Heart right ventricle (tissue), 16 donors: ENCODE measurements around the gene INS. TPM values are rescaled to one million over a fixed set of nuclear protein-coding genes. Genes with fewer than 3 reads are reported as not detected.

Experiments
- ATAC-seq, 8 donors: fragments of 200-7000 bp; cut with Tn5 transposase; one replicate each; pipeline ENCODE4 v1.9.1; 2020; ENCODE audit warnings: mild to moderate bottlenecking in 8 of 8, moderate library complexity in 8 of 8, moderate number of reproducible peaks in 1 of 8
- DNase-seq, 2 donors: peaks; one replicate each; pipeline ENCODE4 v3.0.0-alpha.2; 2020
- H3K27ac ChIP-seq, 10 donors: fragments of 200-600 bp; sonication (generic) in 2 of 10; one replicate each; pipeline versions ENCODE4 v1.5.0 to v1.8.0; 2020 to 2022; ENCODE audit warnings: mild to moderate bottlenecking in 3 of 10
- H3K27me3 ChIP-seq, 7 donors: fragments of 200-600 bp; one replicate each; pipeline ENCODE4 v1.8.0; 2021 to 2022; ENCODE audit warnings: mild to moderate bottlenecking in 2 of 7
- H3K36me3 ChIP-seq, 9 donors: fragments of 200-600 bp; sonication (generic) in 1 of 9; one replicate each; pipeline versions ENCODE4 v1.5.0 to v1.8.0; 2020 to 2022; ENCODE audit warnings: mild to moderate bottlenecking in 2 of 9
- H3K4me1 ChIP-seq, 9 donors: fragments of 200-600 bp; sonication (generic) in 1 of 9; one replicate each; pipeline versions ENCODE4 v1.5.0 to v1.8.0; 2020 to 2022; ENCODE audit warnings: mild to moderate bottlenecking in 4 of 9
- H3K4me3 ChIP-seq, 10 donors: fragments of 200-600 bp; sonication (generic) in 2 of 10; one replicate each; pipeline versions ENCODE4 v1.5.0 to v1.8.0; 2020 to 2022; ENCODE audit warnings: mild to moderate bottlenecking in 7 of 10, moderate library complexity in 2 of 10
- H3K9me3 ChIP-seq, 11 donors: fragments of 200-600 bp in 10 of 11; sonication (generic) in 2 of 11; one replicate each; pipeline versions ENCODE4 v1.5.0 to v1.8.0; 2013 to 2022; ENCODE audit warnings: mild to moderate bottlenecking in 2 of 11, control low read depth in 1 of 11, moderate library complexity in 1 of 11
- WGBS, 2 donors: extraction: QIAGEN DNeasy Blood & Tissue Kit; methylation state at CpG; one replicate each; pipeline ENCODE4 v1.1.7; 2013; ENCODE audit warnings: inconsistent platforms in 1 of 2; 5-methylcytosine and 5-hydroxymethylcytosine counted together
- intact Hi-C, 10 donors: fragments of 100-400 bp; cut with DNase I; formaldehyde crosslinking; loops; one replicate each; pipeline versions ENCODE4 v1.11.1 to v1.14.2; 2022
- polyA plus RNA-seq, 2 donors: library from polyadenylated mRNA; stranded (reverse); fragments of 200-250 nt; gene quantifications; one replicate each; pipeline ENCODE4 v1.2.3, GENCODE V29; 2013
- total RNA-seq, 10 donors: library from RNA; stranded (reverse); fragmentation: NEBNext Ultra II Directional in 3 of 10; extraction: Animal tissue kit (Norgen Biotek cat#: 25700) in 3 of 10; gene quantifications; one replicate each; pipeline versions ENCODE4 v1.2.1 to v1.2.4, GENCODE V29; 2021 to 2023
- TF ChIP-seq, protein P1 (sequence below), 9 donors: fragments of 200-600 bp; sonication (generic) in 2 of 9; IDR thresholded peaks; one replicate each; pipeline versions ENCODE4 v1.5.0 to v1.8.0; 2021 to 2022; ENCODE audit warnings: antibody characterized with exemption in 9 of 9, mild to moderate bottlenecking in 5 of 9, moderate library complexity in 1 of 9
- donor health status: Arrhythmogenic right ventricular cardiomyopathy.
- donor health status: ischemic (EF 13 %, LVEDD 7.1; RV severe dilation, severe dysfunction).
- donor health status: healthy with polysubstance abuse.
- donor health status: DM: no; HTN: yes; CAD: no.
- donor health status: DM: no; HTN: no; CAD: no.
- donor health status: ischemic (EF 25% LVEDD 6.9; RV normal size, moderate dysfunction).
- donor health status: ischemic (EF 25% LVEDD 5.7; RV mildly dilated, moderate dysfunction).
- donor health status: healthy.
- donor health status: DM: yes; HTN: yes; CAD: no.
- donor health status: Ischemic cardiomyopathy.
- donor health status: ischemic (EF 35%, LVEDD 5.7; RV mildly dilated, moderate dysfunction).
- donor health status: nonischemic (EF 11% LVEDD 7.7; RV severe dilation, severe dysfunction).
- donor health status: DM: yes; HTN: yes; CAD: no.
- donor health status: PGD.
- donor health status: ischemic (EF 29% LVEDD 5.4; RV normal size, mild dysfunction).
- donor health status: nonischemic (EF 23%, LVEDD 6.1; RV moderate dilation, normal function).

The INS gene
- total and polyA plus RNA-seq, 12 donors: 0.76 to 3.3 (median 1.0) TPM; not detected in 9

DNA sequence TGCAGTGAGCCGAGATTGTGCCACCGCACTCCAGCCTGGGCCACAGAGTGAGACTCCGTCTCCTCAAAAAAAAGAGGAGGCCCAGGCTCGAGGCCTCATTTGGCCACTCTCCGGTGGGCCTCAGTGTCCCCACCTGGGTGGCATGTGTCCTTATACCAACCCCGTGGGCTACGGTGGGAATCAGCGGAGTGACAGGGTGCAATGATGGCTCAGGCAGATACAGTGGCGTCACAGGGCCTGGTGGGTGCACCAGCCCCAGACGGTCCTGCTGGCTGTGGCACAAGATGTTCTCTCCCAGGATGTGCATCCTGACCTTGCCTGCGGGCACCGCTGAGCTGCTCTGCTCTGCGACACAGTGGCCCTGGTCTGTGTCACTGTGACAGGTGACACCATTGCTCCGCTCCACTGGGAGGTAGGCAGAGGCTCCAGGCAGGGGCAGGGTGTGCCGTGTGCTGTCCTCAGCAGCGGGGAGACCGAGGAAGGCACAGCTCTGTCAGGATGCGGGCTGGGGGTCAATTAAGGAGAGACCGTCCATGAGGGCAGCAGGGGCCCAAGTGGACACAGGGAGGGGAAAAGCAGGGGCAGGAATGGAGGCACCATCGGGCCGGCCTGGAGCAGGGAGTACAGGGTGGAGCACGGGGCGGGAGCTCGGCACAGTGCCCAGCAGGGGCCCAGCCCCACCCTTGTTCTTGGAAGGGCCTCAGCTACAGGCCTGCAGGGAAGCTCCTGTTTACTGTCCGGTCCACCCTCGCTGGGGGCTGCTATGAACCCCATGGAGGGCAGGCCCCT is 32.3 kb upstream of the INS start:
- Histone ChIP-seq H3K27ac (peak overlapping the region in 1 of 10 donors; percentile 28), H3K27me3 (peaks cover 0 to 28% (median 13%) of the 10 kb centered on the region in 7 donors), H3K4me1 (peaks cover 0 to 20% (median 3%) of the 10 kb centered on the region in 9 donors), H3K36me3 (no peaks in the 10 kb centered on the region), H3K9me3 (no peaks in the 10 kb centered on the region), H3K4me3 (no peak overlapping the region)
- TF ChIP-seq, protein P1, sequence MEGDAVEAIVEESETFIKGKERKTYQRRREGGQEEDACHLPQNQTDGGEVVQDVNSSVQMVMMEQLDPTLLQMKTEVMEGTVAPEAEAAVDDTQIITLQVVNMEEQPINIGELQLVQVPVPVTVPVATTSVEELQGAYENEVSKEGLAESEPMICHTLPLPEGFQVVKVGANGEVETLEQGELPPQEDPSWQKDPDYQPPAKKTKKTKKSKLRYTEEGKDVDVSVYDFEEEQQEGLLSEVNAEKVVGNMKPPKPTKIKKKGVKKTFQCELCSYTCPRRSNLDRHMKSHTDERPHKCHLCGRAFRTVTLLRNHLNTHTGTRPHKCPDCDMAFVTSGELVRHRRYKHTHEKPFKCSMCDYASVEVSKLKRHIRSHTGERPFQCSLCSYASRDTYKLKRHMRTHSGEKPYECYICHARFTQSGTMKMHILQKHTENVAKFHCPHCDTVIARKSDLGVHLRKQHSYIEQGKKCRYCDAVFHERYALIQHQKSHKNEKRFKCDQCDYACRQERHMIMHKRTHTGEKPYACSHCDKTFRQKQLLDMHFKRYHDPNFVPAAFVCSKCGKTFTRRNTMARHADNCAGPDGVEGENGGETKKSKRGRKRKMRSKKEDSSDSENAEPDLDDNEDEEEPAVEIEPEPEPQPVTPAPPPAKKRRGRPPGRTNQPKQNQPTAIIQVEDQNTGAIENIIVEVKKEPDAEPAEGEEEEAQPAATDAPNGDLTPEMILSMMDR (IDR thresholded peaks at IDR 0.05): no peak
- peak in 6 of 8 donors; percentile 44 to 83 (median 68) for ATAC-seq
- WGBS, 2 donors: 55 to 62% methylated on average over 26 of the region's 26 CpGs
- DNase-seq: peak; percentile 31 to 57
- intact Hi-C loops: loop anchor here in 5 of 10 donors (5.0 to 10.0 kb wide), 5 partner anchors 209 to 702 kb away; partner anchors contain the start of genes CDKN1C (in 1 of the 5) and TSSC4 (in 1 of the 5)

DNA sequence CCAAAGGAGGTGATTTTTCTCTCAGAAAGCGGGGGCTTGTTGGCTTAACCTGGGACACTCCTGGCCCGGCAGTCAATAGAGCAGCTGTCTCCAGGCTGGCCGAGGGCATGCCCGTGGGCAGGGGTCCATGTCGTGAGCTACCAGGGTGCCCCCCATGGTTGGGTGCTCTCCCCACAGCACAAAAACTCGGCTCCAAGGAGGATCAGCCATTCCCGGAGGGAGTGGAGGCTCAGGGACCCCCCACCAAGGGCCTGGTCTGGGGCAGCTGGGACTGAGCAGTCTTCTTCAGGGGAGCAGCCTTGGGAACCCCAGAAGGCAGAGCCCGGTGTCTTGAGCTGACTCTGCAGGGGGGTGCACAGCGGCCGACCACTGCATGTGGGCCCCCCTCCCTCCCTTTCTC is 31.4 kb upstream of the INS start:
- intact Hi-C loops: loop anchor here in 5 of 10 donors (5.0 to 10.0 kb wide), 5 partner anchors 210 to 702 kb away; partner anchors contain the start of genes CDKN1C (in 1 of the 5) and TSSC4 (in 1 of the 5)
- Histone ChIP-seq H3K27me3 (peaks cover 0 to 30% (median 13%) of the 10 kb centered on the region in 7 donors), H3K9me3 (no peaks in the 10 kb centered on the region), H3K4me3 (no peak overlapping the region), H3K36me3 (no peaks in the 10 kb centered on the region), H3K4me1 (peaks cover 0 to 20% (median 3%) of the 10 kb centered on the region in 9 donors), H3K27ac (no peak overlapping the region)
- TF ChIP-seq, protein P1 (IDR thresholded peaks at IDR 0.05): no peak
- no peak for DNase-seq
- WGBS, 2 donors: 84 to 92% methylated on average over 10 of the region's 10 CpGs
- no peak for ATAC-seq

DNA sequence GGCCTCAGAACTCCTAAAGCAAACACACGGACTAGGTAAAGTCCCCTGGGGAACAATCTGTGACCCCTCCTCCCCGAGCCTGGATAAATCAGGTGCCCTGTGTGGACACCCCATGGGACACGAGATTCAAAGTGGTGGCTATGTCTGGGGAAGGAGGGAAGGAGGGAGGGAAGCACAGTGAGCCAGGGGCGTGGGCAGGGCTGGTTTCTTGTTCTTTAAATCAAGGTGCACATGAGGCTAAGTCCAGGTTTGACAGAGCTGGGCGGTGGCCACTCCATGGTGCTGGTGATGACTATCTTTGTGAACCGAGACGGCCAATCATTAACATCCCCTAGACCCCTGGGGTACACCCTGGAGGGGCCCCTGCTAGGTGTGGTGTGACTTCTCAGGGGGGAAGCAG is 30.9 kb upstream of the INS start:
- Histone ChIP-seq H3K27me3 (peaks cover 0 to 32% (median 13%) of the 10 kb centered on the region in 7 donors), H3K27ac (no peak overlapping the region), H3K9me3 (no peaks in the 10 kb centered on the region), H3K4me1 (peaks cover 0 to 20% (median 3%) of the 10 kb centered on the region in 9 donors), H3K36me3 (no peaks in the 10 kb centered on the region), H3K4me3 (no peak overlapping the region)
- WGBS, 2 donors: 85 to 86% methylated on average over 7 of the region's 7 CpGs
- no peak for ATAC-seq
- DNase-seq: no peak
- intact Hi-C loops: loop anchor here in 5 of 10 donors (5.0 to 10.0 kb wide), 5 partner anchors 210 to 703 kb away; partner anchors contain the start of genes CDKN1C (in 1 of the 5) and TSSC4 (in 1 of the 5)
- TF ChIP-seq, protein P1 (IDR thresholded peaks at IDR 0.05): no peak

DNA sequence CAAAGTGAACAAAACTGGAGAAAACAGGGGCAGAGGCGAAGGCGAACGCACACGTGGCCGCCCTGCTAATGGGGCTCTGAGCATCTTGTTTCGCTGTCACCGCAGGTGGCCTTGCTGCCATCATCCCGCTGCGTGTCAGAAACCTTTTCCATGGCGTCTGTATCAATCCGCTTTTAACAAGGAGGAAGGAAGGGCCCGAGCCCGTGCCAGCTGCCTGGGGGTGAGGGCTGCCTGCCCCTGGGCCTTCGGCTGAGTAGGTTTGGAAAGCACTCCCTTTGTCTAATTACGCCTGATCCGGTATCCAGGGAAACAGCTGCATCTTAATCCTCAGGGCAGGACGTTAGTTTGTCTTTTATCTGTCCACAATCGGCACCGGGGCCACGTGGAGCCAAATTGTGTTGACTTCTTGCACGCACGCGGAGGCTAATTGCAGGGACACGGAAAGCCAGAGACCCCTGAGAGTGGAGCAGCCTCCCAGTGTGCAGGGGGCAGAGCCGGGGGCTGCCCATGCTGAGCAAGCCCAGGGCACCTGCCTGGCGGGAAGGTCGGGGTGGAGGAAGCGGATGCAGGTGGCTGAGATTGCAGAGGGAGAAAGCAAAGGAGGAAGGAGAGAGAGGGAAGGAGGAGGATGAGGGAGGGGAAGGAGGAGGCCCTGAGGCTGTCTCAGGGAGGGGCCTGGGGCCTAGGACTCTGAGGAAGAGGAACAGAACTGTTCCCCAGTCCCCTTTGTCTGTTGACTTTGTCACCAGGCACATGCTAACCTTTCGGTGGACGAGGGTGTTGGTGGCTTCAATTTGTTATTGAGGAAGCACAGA is 29.9 kb upstream of the INS start:
- no peak overlapping the region for H3K4me3 ChIP-seq
- H3K36me3 ChIP-seq: no peaks in the 10 kb centered on the region
- DNase-seq: no peak
- H3K9me3 ChIP-seq: no peaks in the 10 kb centered on the region
- TF ChIP-seq, protein P1 (IDR thresholded peaks at IDR 0.05): no peak
- no peak overlapping the region for H3K27ac ChIP-seq
- 52 to 62% methylated on average over 30 of the region's 30 CpGs for WGBS, 2 donors
- ATAC-seq: peak in 3 of 8 donors; percentile 15 to 51 (median 35)
- peaks cover 0 to 20% (median 3%) of the 10 kb centered on the region in 9 donors for H3K4me1 ChIP-seq
- intact Hi-C loops: loop anchor here in 5 of 10 donors (5.0 to 10.0 kb wide), 5 partner anchors 211 to 704 kb away; partner anchors contain the start of genes CDKN1C (in 1 of the 5) and TSSC4 (in 1 of the 5)
- peaks cover 0 to 42% (median 22%) of the 10 kb centered on the region in 7 donors for H3K27me3 ChIP-seq
